ENCODE data around the gene NAGLU. TPM values are rescaled to one million over a fixed set of nuclear protein-coding genes. Genes with fewer than 3 reads are reported as not detected.

The NAGLU gene
- total and polyA plus RNA-seq, 2 of the 13 experiments (the other 11 are each of a cell fraction or from before 2014, with no cell fraction given), result 28.2 to 40.1 TPM

GRCh38 chr17:42554250-42555121 is 18.4 kb downstream of the NAGLU start (continued):
- no peak; the same call in 1 of the 2 replicates for TF ChIP-seq HOMEZ (CRISPR knock-in tag; IDR thresholded peaks at IDR 0.05; ENCODE audit: low read depth)
- peak; percentile 88 for TF ChIP-seq HMGXB3 (CRISPR knock-in tag; IDR thresholded peaks at IDR 0.05; ENCODE audit: borderline replicate concordance)
- TF ChIP-seq SNAI1 (CRISPR knock-in tag; IDR thresholded peaks at IDR 0.05; ENCODE audit: borderline replicate concordance), result peak; percentile 88; the same call in 1 of the 2 replicates
- TF ChIP-seq ZNF660 (CRISPR knock-in tag; IDR thresholded peaks at IDR 0.05; ENCODE audit: borderline replicate concordance, low read depth), result 0 out of 2 replicates have a peak, but pooled peaks have one; percentile 32
- TF ChIP-seq ZBTB39 (CRISPR knock-in tag; IDR thresholded peaks at IDR 0.05), result peak; percentile 47; the same call in 1 of the 2 replicates
- TF ChIP-seq HOXA3 (CRISPR knock-in tag; IDR thresholded peaks at IDR 0.05), result peak; percentile 98
- TF ChIP-seq TFAP4 (IDR thresholded peaks at IDR 0.05; ENCODE audit: borderline replicate concordance, low read depth), result peak; percentile 58; the same call in 1 of the 2 replicates
- TF ChIP-seq, protein P1, sequence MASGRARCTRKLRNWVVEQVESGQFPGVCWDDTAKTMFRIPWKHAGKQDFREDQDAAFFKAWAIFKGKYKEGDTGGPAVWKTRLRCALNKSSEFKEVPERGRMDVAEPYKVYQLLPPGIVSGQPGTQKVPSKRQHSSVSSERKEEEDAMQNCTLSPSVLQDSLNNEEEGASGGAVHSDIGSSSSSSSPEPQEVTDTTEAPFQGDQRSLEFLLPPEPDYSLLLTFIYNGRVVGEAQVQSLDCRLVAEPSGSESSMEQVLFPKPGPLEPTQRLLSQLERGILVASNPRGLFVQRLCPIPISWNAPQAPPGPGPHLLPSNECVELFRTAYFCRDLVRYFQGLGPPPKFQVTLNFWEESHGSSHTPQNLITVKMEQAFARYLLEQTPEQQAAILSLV (CRISPR knock-in tag; IDR thresholded peaks at IDR 0.05; ENCODE audit: borderline replicate concordance), result peak; percentile 97
- peak; percentile 81 to 92 for TF ChIP-seq POLR2A (IDR thresholded peaks at IDR 0.05; ENCODE audit: insufficient read depth in 1 of 2, low read depth in 2 of 2, low read length in 2 of 2)
- TF ChIP-seq KAT2B (IDR thresholded peaks at IDR 0.05; ENCODE audit: borderline replicate concordance, low read depth, low read length), result no peak
- TF ChIP-seq HNRNPK (IDR thresholded peaks at IDR 0.05; ENCODE audit: low read depth, low read length, poor library complexity, severe bottlenecking), result no peak
- TF ChIP-seq HIVEP1 (CRISPR knock-in tag; IDR thresholded peaks at IDR 0.05), result peak; percentile 95
- TF ChIP-seq SP5 (CRISPR knock-in tag; IDR thresholded peaks at IDR 0.05; ENCODE audit: borderline replicate concordance, low read depth), result peak; percentile 91
- TF ChIP-seq SRSF1 (optimal IDR thresholded peaks at IDR 0.05; ENCODE audit: low read depth, low read length), result peak; percentile 89
- peak; percentile 91 for TF ChIP-seq DRAP1 (CRISPR knock-in tag; IDR thresholded peaks at IDR 0.05)
- TF ChIP-seq FOXA1 (IDR thresholded peaks at IDR 0.05), result no peak
- no peak for TF ChIP-seq FOXA1 (CRISPR knock-in tag; IDR thresholded peaks at IDR 0.05)
- TF ChIP-seq GATA4 (IDR thresholded peaks at IDR 0.05; ENCODE audit: borderline replicate concordance, low read depth), result no peak

Measured in HepG2 (cell line).